NB4 (cell line): ENCODE results near the gene COX17.

Experiments
- DNase-seq: peaks from one replicate; pipeline ENCODE4 v3.0.0; 2010; ENCODE audit warnings: low read depth
- H3K4me3 ChIP-seq: one replicate; pipeline ENCODE4 v1.5.1; 2011; ENCODE audit warnings: mild to moderate bottlenecking, low read depth, low read length, moderate library complexity
- CTCF ChIP-seq: IDR thresholded peaks from one replicate; pipeline ENCODE4 v1.5.1; 2012; ENCODE audit warnings: low read depth, low read length
- MAX ChIP-seq: IDR thresholded peaks from 2 replicates; pipeline ENCODE4 v1.6.1; 2011; ENCODE audit warnings: low read depth, low read length
- MYC ChIP-seq: IDR thresholded peaks from 2 replicates; pipeline ENCODE4 v1.6.1; 2011; ENCODE audit warnings: low read depth, low read length
- POLR2A ChIP-seq: IDR thresholded peaks from 2 replicates; pipeline ENCODE4 v1.6.1; 2011; ENCODE audit warnings: mild to moderate bottlenecking; ENCODE audit not compliant: insufficient read length; ENCODE audit errors: extremely low read depth

Gene COX17

DNA sequence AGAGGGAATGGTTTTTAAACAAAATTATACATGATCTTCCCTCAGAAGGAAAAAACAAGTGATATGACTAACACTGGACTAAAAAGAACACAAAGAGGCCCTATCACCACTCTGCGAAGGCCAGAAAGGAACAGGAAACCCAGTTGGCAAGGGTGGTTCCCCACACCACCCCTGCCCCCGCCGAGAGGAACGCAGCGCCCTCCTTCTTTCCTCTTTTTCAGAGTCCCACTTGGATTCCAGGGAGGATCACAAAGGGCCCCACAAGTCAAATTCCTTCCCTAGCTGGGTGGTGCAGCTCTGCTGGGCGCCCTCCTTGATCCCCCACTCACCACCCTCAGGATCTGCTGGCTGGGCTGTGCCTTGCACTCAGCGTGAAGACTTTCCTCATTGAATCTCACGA lies 49.7 kb downstream of the COX17 start:
- no peak for TF ChIP-seq MYC
- TF ChIP-seq MAX = no peak
- no peak for TF ChIP-seq POLR2A
- no peak for TF ChIP-seq CTCF
- no peak overlapping the region for H3K4me3 ChIP-seq

GRCh38 chr3:119626196-119626595 lies 51.0 kb downstream of the COX17 start:
- no peak overlapping the region for H3K4me3 ChIP-seq
- TF ChIP-seq CTCF (no peak), MYC (no peak), MAX (no peak), POLR2A (no peak)
- no peak for DNase-seq

More for the DNA sequence above, 49.7 kb downstream of the COX17 start:
- peak; percentile 22 for DNase-seq

DNA sequence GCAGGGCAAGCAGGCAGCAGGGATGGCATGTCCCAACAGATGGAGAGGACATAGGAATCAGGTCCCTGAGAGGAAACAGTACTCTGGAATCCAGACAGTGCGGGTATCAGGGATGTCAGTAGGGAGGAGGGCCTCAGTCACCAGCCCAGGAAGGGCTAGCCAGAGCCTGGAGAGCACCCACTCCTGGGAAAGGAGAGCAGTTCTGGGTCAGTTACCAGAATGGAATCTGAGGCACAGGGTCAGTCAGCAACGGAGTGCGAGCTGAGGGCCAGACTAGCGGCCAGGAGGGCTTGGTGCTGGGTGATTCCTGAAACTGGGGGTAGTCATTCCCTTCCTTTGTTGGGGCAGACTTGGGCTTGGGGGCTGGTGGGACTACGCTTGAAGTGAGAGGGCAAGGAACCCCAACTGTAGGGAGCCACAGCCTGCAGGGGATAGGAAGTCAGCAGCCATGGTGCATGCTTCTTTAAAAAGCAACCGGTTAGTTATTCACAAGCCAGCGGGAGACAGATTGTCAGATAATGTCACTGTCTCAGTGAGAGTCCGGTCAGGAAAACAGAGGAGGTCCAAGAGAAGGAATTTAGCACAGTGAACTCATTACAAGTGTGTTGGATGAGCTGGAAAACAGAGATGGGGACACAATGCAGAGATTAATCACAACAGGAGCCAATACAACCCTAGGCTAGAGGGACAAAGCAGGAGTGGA lies 51.6 kb downstream of the COX17 start:
- no peak for TF ChIP-seq MYC
- TF ChIP-seq MAX = no peak
- no peak for TF ChIP-seq CTCF
- TF ChIP-seq POLR2A = no peak
- DNase-seq = no peak
- H3K4me3 ChIP-seq = no peak overlapping the region

DNA sequence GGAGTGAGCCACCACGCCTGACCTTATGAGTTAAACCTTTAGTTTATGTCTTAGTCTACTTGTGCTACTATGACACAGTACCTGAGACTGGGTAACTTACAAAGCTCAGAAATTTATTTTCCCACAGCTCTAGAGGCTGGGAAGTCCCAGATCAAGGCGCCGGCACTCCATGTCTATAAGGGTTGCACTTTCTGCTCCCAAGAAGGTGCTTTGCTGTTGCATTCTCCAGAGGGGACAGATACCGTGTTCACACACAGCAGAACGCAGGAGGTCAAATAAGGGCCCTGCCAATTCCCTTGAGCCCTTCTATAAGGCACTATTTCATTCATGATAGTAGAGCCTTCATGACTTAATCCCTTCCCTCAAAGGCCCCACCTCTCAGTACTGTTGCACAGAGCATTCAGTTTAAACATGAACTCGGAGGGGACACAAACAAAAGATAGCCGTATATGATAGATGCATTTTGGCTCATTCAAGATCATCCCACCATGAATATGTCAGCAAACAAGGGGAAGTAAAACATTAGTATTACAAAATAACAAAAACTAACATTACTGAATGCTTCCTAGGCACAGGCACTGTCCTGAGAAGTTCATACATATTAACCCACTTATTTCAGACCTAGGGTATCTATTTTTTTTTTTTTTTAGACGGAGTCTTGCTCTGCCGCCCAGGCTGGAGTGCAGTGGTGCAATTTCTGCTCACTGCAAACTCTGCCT lies 53.0 kb downstream of the COX17 start:
- DNase-seq = no peak
- no peak for TF ChIP-seq MAX
- no peak for TF ChIP-seq POLR2A
- TF ChIP-seq MYC = no peak
- no peak for TF ChIP-seq CTCF
- H3K4me3 ChIP-seq = no peak overlapping the region

- TF ChIP-seq POLR2A = no peak
- no peak for TF ChIP-seq MYC
- TF ChIP-seq CTCF = no peak
- no peak for TF ChIP-seq MAX
- DNase-seq = no peak
- H3K4me3 ChIP-seq = no peak overlapping the region
Observed at GRCh38 chr3:119620899-119621298, 56.3 kb downstream of the COX17 start.
